Myocyte (in vitro differentiated cells): Measurements from ENCODE around the gene PPT2. TPM values are rescaled to one million over a fixed set of nuclear protein-coding genes. Genes with fewer than 3 reads are reported as not detected.
"Not testable (repeated sequence)": the region's sequence is repeated elsewhere in the genome, so short reads cannot be mapped to it uniquely, and the experiment has no call there.

ENCODE experiments used
- DNase-seq: peaks from one replicate; pipeline ENCODE4 v3.0.0-alpha.2; 2012; ENCODE audit warnings: low read depth
- total RNA-seq: library from RNA; depleted of rRNA; stranded (reverse); fragments of >200 nt; gene quantifications from 2 replicates; pipeline ENCODE4 v1.2.3, GENCODE V29; 2014

Gene PPT2
- total RNA-seq, 1 donor from 2014 or later = 33.4 TPM

GRCh38 chr6:32188381-32189068 lies 34.6 kb downstream of the PPT2 start:
- peak; percentile 58 for DNase-seq

- no peak for DNase-seq
These were observed 35.3 kb downstream of the PPT2 start for GRCh38 chr6:32189069-32189741.

DNA sequence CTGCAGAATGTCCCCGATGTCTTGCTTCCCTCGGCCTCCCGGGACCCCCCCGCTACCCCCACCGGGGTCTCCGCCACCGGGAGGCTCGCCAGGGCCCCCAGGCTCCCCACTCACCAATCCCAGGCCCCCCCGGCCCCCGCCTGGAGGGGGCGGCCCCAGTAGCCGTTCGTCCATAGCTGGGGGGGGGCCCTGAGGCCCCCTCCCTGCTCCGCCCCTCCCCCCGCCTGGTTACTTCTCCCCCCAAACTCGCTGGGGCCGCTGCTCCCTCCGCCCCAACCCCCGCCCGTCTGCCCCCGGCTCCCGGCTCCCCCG lies 35.8 kb downstream of the PPT2 start:
- DNase-seq = no peak

DNA sequence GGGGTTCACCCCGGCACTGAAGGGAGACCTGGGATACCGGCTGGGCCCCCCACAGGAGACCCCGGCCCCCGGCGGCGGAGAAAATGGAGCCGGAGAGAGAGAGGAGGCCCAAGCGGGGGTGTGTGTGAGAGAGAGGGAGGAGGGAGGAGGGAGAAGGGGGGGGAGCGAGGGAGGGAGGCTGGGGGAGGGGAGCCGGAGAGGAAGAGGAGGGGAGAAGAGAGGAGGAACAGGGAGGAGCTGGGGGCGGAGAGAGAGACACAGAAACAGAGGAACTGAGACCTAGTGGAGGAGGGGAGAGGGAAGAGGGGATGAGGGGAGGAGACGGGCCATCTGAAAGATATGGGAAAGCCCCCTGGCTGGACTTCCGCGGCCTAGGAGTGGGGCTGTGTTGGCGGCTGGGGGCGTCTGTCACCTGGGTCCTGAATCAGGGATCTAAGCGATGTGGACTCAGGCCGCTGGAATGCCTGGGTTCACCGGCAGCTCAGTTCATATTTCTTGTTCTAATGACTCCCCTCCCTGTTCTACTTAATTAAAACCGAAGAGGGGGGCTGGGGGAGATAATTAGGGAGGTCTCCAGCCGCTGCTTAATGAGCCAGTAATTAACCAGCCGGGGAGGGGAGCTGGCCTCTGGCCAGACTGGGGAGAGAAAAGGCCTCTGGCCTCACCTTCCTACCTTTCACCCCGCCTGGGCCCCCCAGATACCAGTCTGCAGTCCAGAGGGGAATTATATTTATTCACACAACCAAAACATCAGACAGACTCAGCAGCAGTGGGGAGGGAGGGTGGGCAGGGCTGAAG lies 36.3 kb downstream of the PPT2 start, which contains the start of gene PBX2:
Gene PBX2, minus strand, starts transcription at position 149 of the 798 bp plus-strand sequence. CDS start 287 bp downstream, outside the sequence.
- peak; percentile 90 for DNase-seq

DNA sequence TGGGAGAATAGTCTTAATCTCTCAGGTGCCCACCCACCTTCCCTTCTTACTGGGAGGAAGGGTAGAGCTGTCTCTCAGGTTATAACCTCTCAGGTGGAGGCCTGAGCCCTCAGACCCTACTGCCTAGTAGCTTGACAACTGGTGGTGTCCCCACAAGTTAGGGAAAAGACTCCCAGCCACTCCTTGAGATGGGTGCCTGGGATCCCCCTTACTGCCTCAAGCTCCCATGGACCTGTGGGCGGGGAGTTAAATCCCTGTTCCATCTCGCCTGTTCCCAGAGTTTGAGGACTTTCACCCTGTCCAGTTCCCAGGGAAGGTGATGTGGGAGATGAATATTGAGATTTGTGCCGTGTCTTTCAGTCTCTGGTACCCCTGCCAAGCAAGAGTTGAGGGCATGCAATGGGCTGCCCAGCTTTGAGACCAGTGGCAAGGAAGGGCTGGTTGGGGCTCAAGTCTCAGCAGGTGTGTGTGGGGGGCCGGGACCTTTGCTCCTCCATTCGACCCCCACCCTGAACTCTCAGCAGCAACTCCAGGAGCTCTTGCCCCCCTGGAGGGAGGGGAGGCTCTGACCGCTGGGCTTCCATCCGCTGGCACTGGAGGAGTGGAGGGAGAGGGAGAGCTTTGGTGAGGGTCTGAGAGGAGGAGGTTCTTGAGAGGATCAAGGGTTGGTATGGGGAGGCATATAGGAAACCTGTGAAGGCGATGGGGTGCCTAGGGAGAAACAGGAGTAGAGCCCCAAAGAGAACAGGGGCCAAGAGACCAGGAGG lies 37.2 kb downstream of the PPT2 start:
- no peak for DNase-seq

GRCh38 chr6:32191696-32192607 lies 38.0 kb downstream of the PPT2 start:
- DNase-seq = no peak

GRCh38 chr6:32192608-32193039 lies 38.7 kb downstream of the PPT2 start, which contains the start of gene GPSM3:
Gene GPSM3, minus strand, starts transcription at chr6:32192643. Its CDS starts 130 bp downstream, at chr6:32192513.
- DNase-seq = no peak

DNA sequence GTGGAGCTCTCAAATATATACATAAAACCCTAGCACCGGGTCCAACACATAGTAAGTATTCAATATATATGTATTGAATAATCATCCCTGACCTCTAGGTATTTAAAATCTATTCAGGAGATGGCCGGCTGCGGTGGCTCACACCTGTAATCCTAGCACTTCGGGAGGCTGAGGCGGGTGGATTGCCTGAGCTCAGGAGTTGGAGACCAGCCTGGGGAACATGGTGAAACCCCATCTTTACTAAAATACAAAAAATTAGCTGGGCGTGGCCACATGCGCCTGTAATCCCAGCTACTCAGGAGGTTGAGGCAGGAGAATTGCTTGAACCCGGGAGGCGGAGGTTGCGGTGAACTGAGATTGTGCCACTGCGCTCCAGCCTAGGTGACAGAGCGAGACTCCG lies 39.2 kb downstream of the PPT2 start:
- not testable (repeated sequence) for DNase-seq

DNA sequence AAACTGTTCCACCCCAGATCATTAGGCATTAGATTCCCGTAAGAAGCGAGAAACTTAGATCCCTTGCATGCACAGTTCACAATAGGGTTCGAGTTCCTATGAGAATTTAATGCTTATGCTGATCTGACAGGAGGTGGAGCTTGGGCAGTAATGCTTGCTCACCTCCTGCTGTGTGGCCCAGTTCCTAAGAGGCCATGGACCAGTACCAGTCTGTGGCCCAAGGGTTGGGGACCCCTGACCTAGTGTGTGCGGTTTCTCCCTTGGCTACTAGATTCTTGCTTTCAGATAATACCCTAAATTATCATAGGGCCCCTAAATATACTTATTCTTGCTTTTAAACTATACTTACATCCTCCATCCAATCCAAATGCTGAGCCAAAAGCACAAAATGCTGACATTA lies 40.4 kb downstream of the PPT2 start:
- no peak for DNase-seq

DNA sequence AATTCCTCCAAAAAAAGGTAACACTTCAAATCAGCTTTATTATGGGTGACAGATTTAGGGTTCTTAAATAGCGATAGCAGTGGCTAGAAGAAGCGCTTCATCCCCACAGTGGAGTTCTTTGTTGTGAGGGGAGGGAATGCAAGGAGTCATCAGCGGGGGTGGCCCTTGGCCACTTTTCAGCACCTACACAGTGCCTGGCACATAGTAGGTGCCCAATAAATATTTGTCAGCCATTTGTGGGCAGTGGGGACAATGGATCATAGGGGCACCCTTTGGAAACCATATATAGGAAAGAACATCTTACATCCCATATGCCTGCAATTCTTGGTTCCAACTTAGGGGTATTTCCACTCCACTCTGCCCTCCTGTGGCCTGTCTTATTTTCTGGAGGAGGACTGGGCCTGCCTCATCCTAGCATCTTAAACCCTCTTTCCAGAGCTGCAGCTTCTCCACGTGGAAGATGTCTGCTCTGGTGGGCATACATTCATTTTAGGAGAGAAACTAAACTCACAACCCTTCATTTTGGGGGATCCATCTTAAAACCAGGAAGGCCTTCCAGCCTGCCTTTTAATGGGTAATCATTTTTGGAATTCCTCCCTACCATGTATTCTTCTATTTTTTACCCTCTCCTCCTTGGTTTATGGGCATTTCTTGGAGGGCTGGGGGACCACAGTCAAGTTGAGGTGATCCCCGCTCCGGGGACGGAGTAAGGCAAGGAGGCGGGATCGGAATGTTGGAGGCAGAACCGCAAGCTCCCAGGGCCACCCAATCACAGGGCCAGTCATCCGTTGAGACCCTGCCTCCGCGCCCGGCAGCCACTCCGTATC lies 41.1 kb downstream of the PPT2 start:
- DNase-seq = peak; percentile 66

GRCh38 chr6:32195652-32195901 lies 41.6 kb downstream of the PPT2 start:
- DNase-seq = peak; percentile 100

- peak; percentile 77 for DNase-seq
These were observed 42.2 kb downstream of the PPT2 start for GRCh38 chr6:32195902-32196681.

- no peak for DNase-seq
These were observed 43.0 kb downstream of the PPT2 start for GRCh38 chr6:32196682-32197616.

DNA sequence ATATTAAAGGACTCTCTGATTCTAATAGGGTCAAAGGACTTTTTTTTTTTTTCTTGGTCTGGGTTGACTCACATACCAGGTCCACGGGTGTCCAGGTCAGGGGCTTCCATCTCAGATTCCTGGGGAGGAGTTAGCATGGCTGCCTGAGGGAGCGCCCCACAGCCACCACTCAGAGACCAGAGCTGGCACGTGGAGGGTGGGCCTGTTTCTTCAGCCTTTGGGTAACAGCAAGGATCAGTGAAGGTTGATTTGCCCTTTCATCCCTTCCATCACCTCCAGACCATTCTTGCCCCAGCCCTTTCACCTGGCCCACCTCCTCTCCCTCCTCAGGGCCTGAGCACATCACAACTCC lies 44.4 kb downstream of the PPT2 start:
- DNase-seq = no peak

DNA sequence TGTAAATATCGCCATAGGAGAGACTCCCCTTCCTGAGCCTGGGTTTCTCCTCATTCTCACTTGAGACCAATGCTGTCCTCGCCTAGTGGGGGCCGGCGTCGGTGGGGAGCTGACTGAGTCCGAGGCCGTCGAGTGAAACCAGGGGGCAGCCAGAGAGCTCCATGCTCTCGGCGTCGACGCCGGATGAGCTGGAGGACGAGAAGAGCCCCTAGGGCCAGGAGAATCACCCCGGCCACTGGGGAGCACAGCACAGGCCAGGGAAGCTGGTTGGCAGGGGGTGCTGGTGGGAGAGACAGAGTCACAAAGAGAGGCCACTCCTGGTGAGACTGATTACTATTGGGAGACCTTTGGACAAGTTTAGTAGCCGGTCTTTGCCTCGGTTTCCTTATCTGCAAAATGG lies 44.9 kb downstream of the PPT2 start:
- no peak for DNase-seq

DNA sequence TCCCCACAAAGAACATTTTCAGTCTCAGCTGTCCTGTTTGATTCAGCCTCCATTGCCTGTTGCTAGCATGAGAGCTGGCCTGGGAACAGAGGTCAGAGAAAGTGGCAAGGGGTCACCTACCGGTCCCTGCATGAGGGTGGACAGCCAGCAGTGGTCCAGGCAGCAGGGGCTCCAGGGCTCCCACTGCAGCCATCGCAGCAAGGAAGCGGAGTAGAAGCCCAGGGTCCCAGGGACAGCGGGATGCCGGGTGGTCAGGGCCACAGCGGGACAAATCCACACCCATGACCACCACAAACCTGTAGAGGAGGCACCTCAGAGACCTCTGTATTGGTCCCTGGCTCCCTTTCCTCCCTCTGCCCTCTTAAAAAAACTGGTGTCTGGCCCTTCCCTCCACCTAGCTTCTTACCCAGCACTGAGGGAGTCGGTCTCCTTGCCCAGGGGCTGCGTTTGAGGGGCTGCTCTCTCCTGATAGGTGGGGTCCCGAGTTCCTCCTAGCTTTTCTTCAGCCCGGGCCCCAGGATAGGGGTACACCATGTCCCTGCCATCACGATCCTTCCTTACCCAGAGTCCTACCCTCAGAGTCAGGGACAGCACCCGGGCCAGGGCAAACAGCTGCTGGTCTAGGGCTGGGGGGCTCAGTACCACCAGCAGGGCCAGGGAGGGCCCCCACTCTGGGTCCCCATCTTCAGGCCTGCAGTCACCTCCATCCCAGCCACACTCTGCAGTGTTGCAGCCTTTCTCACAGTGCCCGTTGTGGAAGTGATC lies 47.0 kb downstream of the PPT2 start:
- DNase-seq = no peak

GRCh38 chr6:32202186-32202585 lies 48.2 kb downstream of the PPT2 start:
- DNase-seq = no peak
